Body of pancreas (tissue), 4 donors: Measurements from ENCODE around the gene FUS. TPM values are rescaled to one million over a fixed set of nuclear protein-coding genes. Genes with fewer than 3 reads are reported as not detected.
A peak's percentile ranks its signal among the peaks of the same experiment; 100 is the strongest.

ENCODE experiments used
- ATAC-seq: fragments of 150-250 bp; one replicate; pipeline ENCODE4 v1.9.1; 2016
- DNase-seq, 4 donors: peaks; one replicate each; pipeline ENCODE4 v3.0.0-alpha.2; 2019
- H3K27ac ChIP-seq, 4 donors: fragments of 200-600 bp; sonication (generic); 1 replicate in 3 of 4; 2 replicates in 1 of 4; pipeline versions ENCODE4 v1.5.1 to v1.6.1; 2016 to 2019; ENCODE audit warnings: mild to moderate bottlenecking in 1 of 4, mixed read lengths in 1 of 4, moderate library complexity in 1 of 4
- H3K27me3 ChIP-seq, 2 donors: fragments of 200-600 bp; sonication (generic); one replicate each; pipeline ENCODE4 v1.6.0; 2016; ENCODE audit warnings: mild to moderate bottlenecking in 1 of 2
- H3K36me3 ChIP-seq, 2 donors: fragments of 200-600 bp; sonication (generic); replicated peaks in 1 of 2; 2 replicates each; pipeline ENCODE4 v1.5.1; 2016; ENCODE audit warnings: low read depth in 2 of 2; ENCODE audit not compliant: insufficient read depth in 1 of 2
- H3K4me1 ChIP-seq: fragments of 200-600 bp; sonication (generic); one replicate; pipeline ENCODE4 v1.6.0; 2016
- H3K4me3 ChIP-seq, 2 donors: fragments of 200-600 bp; sonication (generic); 1 replicate in 1 of 2; 2 replicates in 1 of 2; pipeline ENCODE4 v1.5.1; 2016 to 2019
- H3K9me3 ChIP-seq, 3 donors: fragments of 200-600 bp; sonication (generic); 1 replicate in 2 of 3; 2 replicates in 1 of 3; pipeline ENCODE4 v1.5.1; 2016
- POLR2A ChIP-seq, 3 donors: fragments of 450-650 bp; IDR thresholded peaks; one replicate each; pipeline ENCODE4 v1.6.1; 2016; ENCODE audit warnings: antibody characterized with exemption in 3 of 3, mild to moderate bottlenecking in 2 of 3
- WGBS, 2 donors: methylation state at CpG; one replicate each; pipeline ENCODE4 v1.1.5; 2017; 5-methylcytosine and 5-hydroxymethylcytosine counted together
- intact Hi-C: fragments of 100-400 bp; cut with DNase I; formaldehyde crosslinking; loops from one replicate; pipeline ENCODE4 v1.15.1; 2023
- total RNA-seq, 2 donors: library from RNA; depleted of rRNA; stranded (reverse); fragments of >200 nt; gene quantifications; one replicate each; pipeline ENCODE4 v1.1.0, GENCODE V29; 2016
- TF ChIP-seq, protein P1 (sequence below), 7 experiments: fragments of 450-650 bp in 4 of 7; fragments of 200-600 bp in 3 of 7; sonication (generic) in 3 of 7; IDR thresholded peaks; one replicate each; pipeline ENCODE4 v1.5.1; 2016 to 2019; ENCODE audit warnings: antibody characterized with exemption in 7 of 7

The FUS gene
- total RNA-seq, 2 donors from 2014 or later: 43.6 to 68.9 TPM

DNA sequence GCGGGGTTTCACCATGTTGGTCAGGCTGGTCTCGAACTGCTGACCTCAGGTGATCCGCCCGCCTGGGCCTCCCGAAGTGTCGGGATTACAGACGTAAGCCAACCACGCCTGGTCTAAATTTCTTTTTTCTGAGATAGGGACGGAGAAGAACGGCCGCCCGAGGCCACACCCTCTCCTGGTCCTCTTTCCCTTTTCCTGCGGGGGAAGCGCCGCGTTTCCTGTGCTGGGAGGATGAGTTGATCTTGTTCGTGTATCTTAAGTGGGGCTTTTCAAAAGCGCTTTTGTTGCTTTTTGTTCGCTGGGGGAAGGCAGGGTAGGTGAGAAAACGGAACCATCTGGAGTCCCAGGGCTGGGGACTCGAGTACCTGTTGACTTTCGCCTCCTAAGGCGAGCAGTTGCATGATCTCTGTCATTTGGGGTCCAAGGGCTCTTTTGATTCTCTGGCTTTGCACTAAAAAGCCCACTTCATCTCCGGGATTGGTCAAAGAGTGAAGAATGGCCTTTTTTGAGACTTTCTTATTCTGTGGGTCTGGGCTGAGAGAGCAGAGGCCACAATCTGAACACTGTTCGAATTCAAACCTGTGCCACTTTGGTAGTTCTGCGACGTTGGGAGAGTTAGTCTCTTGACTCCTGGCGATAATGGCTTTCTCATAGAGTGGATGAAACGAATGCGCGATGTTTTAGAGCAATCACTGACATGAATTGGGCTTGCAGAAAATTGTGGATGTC is 1.3 kb downstream of the FUS start:
- no peak for TF ChIP-seq POLR2A (IDR thresholded peaks at IDR 0.05)
- TF ChIP-seq, protein P1, sequence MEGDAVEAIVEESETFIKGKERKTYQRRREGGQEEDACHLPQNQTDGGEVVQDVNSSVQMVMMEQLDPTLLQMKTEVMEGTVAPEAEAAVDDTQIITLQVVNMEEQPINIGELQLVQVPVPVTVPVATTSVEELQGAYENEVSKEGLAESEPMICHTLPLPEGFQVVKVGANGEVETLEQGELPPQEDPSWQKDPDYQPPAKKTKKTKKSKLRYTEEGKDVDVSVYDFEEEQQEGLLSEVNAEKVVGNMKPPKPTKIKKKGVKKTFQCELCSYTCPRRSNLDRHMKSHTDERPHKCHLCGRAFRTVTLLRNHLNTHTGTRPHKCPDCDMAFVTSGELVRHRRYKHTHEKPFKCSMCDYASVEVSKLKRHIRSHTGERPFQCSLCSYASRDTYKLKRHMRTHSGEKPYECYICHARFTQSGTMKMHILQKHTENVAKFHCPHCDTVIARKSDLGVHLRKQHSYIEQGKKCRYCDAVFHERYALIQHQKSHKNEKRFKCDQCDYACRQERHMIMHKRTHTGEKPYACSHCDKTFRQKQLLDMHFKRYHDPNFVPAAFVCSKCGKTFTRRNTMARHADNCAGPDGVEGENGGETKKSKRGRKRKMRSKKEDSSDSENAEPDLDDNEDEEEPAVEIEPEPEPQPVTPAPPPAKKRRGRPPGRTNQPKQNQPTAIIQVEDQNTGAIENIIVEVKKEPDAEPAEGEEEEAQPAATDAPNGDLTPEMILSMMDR (IDR thresholded peaks at IDR 0.05): no peak
- peak in 3 of 4 donors; percentile 17 to 29 (median 26) for DNase-seq
- Histone ChIP-seq H3K4me3 (peak overlapping the region; percentile 78 to 93), H3K27ac (peak overlapping the region in 3 of 4 donors; percentile 94 to 97 (median 95)), H3K9me3 (no peaks in the 10 kb centered on the region), H3K27me3 (no peaks in the 10 kb centered on the region), H3K36me3 (peaks cover 9 to 20% of the 10 kb centered on the region in 2 donors), H3K4me1 (peaks cover 31% of the 10 kb centered on the region)
- no peak for ATAC-seq
- intact Hi-C loops: no loop called here
- WGBS, 2 donors: 5 to 8% methylated on average over 30 to 31 of the region's 31 CpGs

DNA sequence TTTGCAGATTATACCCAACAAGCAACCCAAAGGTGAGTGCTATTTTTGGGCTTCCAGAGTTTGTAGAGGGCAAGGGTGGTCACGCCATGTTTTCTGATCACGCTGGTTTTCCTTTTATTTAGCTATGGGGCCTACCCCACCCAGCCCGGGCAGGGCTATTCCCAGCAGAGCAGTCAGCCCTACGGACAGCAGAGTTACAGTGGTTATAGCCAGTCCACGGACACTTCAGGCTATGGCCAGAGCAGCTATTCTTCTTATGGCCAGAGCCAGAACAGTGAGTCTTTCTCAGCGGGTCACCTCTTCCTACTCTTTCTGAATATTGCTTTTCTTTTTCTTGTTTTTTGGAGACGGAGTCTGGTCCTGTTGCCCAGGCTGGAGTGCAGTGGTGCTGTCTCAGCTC is 2.5 kb downstream of the FUS start:
- H3K27ac ChIP-seq: no peak overlapping the region
- no peak overlapping the region for H3K4me3 ChIP-seq
- no peak for ATAC-seq
- intact Hi-C loops: no loop called here
- H3K27me3 ChIP-seq: no peaks in the 10 kb centered on the region
- WGBS, 2 donors: 55% methylated on average over 7 of the region's 7 CpGs
- H3K4me1 ChIP-seq: peaks cover 31% of the 10 kb centered on the region
- peaks cover 9 to 28% of the 10 kb centered on the region in 2 donors for H3K36me3 ChIP-seq
- H3K9me3 ChIP-seq: no peaks in the 10 kb centered on the region
- no peak for DNase-seq
- no peak for TF ChIP-seq POLR2A (IDR thresholded peaks at IDR 0.05)
- TF ChIP-seq, protein P1 (IDR thresholded peaks at IDR 0.05): no peak

DNA sequence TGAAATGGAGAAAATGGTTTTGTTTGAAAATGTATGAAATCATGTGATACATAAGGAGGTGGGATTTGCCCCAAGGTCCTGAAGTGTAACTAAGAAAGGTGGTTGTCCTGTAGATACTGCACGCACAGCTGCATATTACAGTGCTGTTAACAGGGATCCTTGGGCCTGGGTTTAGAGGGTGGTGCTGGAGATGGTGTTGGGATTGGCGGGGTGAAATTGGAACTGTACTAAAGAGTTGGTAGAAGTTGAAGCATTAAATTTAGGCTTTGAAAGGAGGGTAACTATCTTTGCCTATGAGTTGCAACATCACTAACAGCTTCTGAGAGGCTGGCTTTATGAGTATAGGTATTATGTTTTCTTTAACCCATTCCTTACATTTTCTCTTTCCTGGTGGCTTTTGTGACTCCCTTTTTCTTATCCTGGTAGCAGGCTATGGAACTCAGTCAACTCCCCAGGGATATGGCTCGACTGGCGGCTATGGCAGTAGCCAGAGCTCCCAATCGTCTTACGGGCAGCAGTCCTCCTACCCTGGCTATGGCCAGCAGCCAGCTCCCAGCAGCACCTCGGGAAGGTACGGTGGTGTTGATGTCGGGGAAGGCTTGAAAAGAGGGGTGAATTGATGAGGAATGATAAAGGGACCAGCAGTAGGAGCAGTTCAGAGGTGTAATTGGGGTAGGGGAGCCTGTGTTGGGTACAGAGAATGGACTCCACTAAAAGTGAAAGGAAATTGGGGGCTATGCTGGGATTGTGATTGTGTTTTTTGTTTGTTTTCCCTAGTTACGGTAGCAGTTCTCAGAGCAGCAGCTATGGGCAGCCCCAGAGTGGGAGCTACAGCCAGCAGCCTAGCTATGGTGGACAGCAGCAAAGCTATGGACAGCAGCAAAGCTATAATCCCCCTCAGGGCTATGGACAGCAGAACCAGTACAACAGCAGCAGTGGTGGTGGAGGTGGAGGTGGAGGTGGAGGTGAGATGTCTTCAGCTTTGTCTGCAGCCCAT is 3.8 kb downstream of the FUS start:
- H3K4me1 ChIP-seq: peaks cover 31% of the 10 kb centered on the region
- no peak for TF ChIP-seq POLR2A (IDR thresholded peaks at IDR 0.05)
- TF ChIP-seq, protein P1 (IDR thresholded peaks at IDR 0.05): no peak
- H3K9me3 ChIP-seq: no peaks in the 10 kb centered on the region
- WGBS, 2 donors: 76 to 77% methylated on average over 10 of the region's 10 CpGs
- H3K36me3 ChIP-seq: peaks cover 9 to 38% of the 10 kb centered on the region in 2 donors
- no peak overlapping the region for H3K4me3 ChIP-seq
- ATAC-seq: no peak
- DNase-seq: no peak
- no peak overlapping the region for H3K27ac ChIP-seq
- intact Hi-C loops: no loop called here
- H3K27me3 ChIP-seq: no peaks in the 10 kb centered on the region

DNA sequence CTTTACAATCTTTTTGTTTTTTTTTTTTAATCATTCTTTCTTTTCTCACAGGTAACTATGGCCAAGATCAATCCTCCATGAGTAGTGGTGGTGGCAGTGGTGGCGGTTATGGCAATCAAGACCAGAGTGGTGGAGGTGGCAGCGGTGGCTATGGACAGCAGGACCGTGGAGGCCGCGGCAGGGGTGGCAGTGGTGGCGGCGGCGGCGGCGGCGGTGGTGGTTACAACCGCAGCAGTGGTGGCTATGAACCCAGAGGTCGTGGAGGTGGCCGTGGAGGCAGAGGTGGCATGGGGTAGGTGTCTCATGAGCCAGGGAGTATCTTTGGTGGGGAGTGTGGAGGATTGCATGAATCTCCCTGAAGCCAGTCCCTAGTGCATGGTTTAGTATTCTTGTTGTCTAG is 4.9 kb downstream of the FUS start:
- intact Hi-C loops: no loop called here
- no peak overlapping the region for H3K27ac ChIP-seq
- whole genome bisulfite sequencing, 2 donors: 92 to 94% methylated on average over 14 of the region's 14 CpGs
- ATAC-seq: no peak
- H3K9me3 ChIP-seq: no peaks in the 10 kb centered on the region
- TF ChIP-seq POLR2A (IDR thresholded peaks at IDR 0.05): no peak
- TF ChIP-seq, protein P1 (IDR thresholded peaks at IDR 0.05): no peak
- peaks cover 19 to 47% of the 10 kb centered on the region in 2 donors for H3K36me3 ChIP-seq
- H3K4me3 ChIP-seq: no peak overlapping the region
- DNase-seq: no peak
- H3K4me1 ChIP-seq: peaks cover 25% of the 10 kb centered on the region
- no peaks in the 10 kb centered on the region for H3K27me3 ChIP-seq
